Nucleus accumbens (tissue), 56 donors: ENCODE measurements around the gene TNFRSF13B.
"Not testable (repeated sequence)": the region's sequence is repeated elsewhere in the genome, so short reads cannot be mapped to it uniquely, and the experiment has no call there.

Experiments
- DNase-seq, 56 donors: peaks; one replicate each; lab custom pipeline; 2025; lab: John Stamatoyannopoulos, UW

TNFRSF13B gene

GRCh38 chr17:17007891-17008290 is 36.0 kb upstream of the TNFRSF13B start:
- not testable (repeated sequence) for DNase-seq

DNA sequence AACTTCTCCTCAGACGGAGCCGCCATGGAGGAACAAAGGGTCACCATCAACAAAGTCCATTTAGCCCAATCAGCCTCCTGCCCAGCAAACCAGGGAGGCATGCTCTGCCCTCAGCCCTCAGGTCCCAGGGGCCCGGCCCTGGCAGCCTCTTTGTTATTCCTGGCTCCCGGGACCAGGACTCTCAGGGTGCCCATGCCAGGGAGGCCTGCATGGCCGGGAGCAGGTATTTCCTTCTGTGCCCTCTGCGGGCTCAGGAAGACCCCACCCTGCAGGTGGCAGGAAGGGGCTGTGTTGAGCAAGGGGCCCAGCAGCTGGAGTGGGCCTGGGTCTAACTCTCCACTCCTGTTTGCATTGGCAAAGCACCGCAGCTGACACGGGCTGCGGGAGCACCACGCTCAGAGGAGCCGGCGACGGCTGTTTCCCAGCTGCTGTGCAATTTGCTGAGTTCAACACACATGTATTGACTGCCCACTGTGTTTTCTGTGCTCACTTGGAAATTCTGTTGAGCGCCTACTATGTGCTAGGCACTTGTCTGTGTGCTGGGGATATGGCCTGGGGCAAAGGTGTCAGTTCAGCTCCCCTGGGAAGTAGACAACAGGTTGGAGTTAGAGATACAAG is 33.2 kb upstream of the TNFRSF13B start:
- not testable (repeated sequence) for DNase-seq

- DNase-seq = no peak
These were observed 32.5 kb upstream of the TNFRSF13B start for GRCh38 chr17:17004251-17004996.

- not testable (repeated sequence) for DNase-seq
These were observed 31.1 kb upstream of the TNFRSF13B start for GRCh38 chr17:17002731-17003715.

DNA sequence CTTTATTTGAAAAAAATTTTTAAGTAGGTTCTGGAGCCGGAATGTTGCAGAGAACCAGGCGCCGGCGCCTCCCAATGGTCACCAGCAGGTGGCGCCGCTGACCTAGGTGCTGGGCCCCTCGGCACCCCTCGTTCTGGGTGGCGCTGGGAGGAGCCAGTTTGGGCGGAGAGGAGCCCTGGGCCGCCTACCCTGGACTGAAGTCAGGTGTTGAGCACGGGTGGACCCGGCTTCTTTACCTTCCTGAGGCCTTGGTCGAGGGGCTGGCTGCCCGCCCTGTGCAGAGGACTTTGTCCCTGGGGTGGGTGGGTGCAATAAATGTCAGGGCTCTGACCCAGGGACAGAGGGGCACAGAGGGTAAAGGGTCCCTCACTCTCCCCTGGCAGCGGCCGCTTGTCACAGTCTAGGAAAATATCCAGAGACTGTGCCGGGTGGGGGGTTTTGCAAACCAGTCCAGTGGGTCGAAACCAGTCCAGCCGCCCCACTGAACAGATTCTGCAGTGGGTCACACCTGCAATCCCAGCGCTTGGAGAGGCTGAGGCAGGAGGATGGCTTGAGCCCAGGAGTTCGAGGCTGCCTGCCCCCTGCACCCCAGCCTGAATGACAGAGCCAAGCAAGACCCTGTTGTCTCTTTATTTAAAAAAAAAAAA is 30.1 kb upstream of the TNFRSF13B start:
- peak in 46 of 56 donors; percentile 18 to 83 (median 49) for DNase-seq

GRCh38 chr17:17001076-17001777 is 29.3 kb upstream of the TNFRSF13B start:
- DNase-seq = no peak

DNA sequence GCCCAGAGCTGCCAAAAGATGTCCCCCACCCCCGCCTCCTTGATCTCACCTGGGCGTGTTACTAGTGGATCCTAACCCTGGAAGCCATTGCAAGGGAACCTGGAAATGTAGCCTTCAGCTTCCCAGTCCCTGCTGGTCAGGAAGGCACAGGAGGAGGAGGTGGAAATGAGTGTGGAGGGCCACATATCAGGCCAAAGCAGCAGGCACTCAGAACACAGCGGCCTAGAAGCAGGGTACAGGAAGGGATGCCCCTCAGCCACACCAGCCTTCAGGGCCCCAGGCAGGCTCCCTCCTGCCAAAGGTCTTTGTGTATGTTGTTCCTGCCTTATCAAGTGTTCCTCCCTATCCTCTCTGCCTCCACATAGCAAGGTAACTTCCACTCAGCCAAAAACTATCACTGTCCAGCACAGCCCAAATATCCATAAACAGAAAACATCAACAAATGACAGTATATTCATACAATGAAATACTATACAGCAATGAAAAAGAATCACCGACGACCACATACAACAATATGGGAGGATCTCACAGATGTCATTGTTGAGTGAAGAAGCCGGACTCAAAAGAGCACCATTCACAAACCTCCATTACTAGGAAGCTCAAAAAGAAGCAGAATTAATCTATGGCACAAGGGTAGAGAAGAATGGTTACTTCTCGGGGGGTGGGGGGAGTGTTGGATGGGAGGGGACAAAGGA is 28.2 kb upstream of the TNFRSF13B start:
- no peak for DNase-seq

DNA sequence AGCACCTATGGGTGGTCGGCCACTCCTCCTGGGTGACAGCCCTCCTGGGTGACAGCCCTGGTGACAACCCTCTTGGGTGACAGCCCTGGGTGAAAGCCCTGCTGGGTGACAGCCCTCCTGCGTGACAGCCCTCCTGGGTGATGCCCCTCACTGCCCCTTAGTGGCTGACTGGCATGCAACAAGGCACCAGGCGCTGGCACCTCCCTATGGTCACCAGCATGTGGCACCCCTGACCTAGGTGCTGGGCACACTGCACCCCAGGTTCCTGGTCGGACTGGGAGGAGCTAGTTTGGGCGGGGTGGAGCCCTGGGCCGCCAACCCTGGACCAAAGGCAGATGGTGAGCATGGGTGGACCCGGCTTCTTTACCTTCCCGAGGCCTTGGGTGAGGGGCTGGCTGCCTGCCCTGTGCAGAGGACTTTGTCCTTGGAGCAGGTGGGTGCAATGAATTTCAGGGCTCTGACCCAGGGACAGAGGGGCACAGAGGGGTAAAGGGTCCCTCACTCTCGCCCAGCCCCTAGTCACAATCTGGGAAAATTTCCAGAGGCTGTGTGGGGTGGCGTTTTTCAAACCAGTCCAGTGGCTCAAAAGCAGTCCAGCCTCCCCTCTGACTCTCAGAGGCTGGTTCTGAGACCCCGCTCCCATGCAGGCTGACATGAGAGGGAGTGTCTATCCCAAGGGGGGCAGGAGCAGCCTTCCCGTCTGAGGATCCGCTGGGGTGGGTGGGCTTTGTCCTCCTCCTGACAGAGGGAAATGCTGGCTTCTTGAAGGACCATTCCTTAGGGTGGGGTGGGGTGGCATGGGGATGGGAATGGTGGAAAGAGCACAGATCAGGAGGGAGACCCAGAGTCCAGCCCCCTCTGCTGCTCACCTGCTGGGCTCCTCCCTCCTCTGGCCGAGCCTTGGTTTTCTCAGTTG is 25.9 kb upstream of the TNFRSF13B start:
- peak in 4 of 56 donors; percentile 9 to 30 (median 14) for DNase-seq

GRCh38 chr17:16996726-16997125 is 24.8 kb upstream of the TNFRSF13B start:
- not testable (repeated sequence) for DNase-seq

DNA sequence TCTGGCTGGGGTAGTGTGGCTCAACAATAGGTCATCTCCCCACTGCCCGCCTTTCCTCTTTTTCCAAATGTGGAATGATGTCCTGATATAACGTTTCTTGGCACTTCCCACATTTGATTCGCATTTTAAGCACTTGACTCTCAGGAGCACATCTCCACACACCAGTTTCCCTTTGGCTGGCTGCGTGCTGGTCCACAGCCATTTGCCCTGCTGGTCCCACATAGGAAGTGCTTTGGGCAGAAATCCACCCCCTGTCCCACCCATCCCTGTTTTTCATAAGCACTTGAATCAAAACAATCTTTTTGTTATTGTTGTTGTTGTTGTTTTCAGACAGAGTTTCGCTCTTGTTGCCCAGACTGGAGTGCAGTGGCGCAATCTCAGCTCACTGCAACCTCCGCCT is 24.0 kb upstream of the TNFRSF13B start:
- no peak for DNase-seq

- no peak for DNase-seq
These were observed 22.7 kb upstream of the TNFRSF13B start for GRCh38 chr17:16994631-16995030.

DNA sequence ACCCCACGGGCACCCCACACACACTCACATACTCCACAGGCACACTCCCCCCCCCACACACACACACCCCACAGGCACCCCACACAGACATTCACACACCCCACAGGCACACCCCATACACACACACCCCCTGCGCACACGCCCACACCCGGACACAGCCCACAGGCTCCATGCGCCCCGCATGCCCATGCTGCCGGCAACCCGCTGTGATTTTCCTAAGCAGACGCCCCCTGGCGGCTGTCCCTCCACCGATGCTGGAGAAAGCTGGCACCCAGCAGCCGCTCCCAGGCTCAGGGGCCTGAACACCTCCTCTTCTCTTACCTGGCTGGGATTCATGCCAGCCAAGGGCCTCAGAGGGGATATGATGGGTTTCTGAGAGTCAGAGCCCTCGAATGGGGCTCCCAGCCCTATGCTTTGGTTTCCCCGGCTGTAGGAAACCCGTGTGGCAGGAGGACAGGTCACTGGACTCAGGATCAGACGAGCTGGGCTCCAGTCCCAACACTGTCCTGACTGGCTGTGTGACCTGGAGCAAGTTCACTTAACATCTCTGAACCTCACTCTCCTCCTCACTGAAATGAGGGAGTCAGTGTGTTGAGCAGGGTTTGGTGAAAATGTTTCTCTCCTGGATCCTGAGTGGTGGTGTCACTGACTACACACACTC is 19.6 kb upstream of the TNFRSF13B start:
- DNase-seq = peak in 50 of 56 donors; percentile 17 to 90 (median 59)

GRCh38 chr17:16989953-16990860 is 18.3 kb upstream of the TNFRSF13B start:
- no peak for DNase-seq

GRCh38 chr17:16989230-16989952 is 17.5 kb upstream of the TNFRSF13B start:
- no peak for DNase-seq

DNA sequence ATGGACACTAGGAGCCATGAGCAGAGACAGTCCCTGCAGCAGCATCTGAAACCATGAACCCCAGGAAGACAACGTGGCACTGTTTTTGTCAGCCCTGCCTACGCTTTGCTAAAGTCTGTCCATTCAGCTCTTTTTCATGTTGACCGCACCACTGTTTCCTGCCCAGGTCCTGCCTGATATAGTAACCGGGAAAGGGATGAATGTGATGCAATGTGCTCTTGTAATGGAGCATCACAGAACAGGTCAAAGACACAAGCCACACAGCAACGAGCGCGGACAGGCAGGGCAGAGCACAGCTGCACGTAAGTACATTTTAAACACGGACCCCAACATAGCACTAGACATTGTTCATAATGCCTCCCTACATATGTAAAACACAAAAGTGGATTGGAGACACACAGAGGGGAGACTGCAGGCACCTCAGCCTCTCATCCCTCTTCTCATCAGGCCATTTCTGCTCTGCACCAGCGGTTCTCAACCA is 16.9 kb upstream of the TNFRSF13B start:
- DNase-seq = peak in 3 of 56 donors; percentile 14 to 26 (median 14)
